HuH-7 (cell line): ENCODE results near the gene TMEM184A.
"Not testable (repeated sequence)": the region's sequence is repeated elsewhere in the genome, so short reads cannot be mapped to it uniquely, and the experiment has no call there.

Experiments
- DNase-seq: peaks from one replicate; pipeline ENCODE4 v3.0.0; 2011; ENCODE audit warnings: low spot score

The TMEM184A gene

DNA sequence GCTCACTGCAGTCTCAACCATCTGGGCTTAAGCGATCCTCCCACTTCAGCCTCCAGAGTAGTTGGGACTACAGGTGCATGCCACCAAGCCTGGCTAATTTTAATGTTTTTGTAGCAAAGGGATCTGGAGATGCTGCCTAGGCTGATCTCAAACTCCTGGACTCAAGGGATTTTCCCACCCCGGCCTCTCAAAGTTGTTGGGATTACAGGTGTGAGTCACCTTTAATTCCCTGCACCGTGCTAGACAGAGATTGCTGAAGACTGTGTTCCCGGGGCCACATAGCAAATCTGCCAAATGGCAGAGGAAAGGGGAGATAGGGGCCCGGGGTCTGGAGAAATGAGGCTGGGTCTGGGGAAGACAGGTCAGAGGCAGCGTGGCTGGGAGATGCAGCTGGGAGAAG is 34.5 kb upstream of the TMEM184A start:
- no peak for DNase-seq

DNA sequence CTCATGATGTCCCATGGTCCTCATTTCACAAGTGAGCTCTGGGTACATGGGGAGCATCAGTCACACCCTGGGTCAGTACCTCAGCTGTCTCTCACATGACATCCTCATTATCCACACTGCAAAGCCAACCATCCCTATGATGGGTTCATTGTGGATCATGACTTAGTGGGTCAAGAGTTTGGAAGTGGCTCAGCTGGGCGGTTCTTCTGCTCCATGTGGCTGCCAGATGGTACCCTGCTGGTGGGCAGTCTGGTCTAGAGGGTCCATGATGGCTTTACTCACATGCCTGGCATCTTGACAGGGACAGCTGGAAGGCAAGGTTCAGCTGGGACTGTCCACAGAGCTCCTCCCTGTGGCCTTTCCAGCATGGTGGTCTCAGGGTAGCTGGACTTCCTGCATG is 33.0 kb upstream of the TMEM184A start:
- DNase-seq: no peak

DNA sequence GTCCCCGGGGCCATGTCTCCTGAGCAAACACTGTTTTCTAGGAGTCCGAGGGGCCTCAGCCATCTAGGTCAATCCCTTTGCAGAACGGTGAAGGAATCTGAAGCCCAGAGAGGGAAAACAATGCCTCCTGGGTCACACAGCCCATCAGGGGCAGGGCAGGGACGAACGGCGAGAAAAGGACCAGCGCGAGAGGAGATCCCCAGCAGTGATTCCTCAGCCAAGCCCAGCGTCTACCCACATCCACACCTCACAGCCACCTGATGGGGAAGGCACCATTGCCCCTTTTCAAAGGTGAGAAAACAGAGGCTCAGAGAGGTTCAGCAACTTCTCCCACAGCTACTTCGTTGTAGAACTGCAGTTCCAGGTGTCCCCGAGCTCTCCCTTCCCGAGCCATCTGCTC is 31.7 kb upstream of the TMEM184A start:
- no peak for DNase-seq

DNA sequence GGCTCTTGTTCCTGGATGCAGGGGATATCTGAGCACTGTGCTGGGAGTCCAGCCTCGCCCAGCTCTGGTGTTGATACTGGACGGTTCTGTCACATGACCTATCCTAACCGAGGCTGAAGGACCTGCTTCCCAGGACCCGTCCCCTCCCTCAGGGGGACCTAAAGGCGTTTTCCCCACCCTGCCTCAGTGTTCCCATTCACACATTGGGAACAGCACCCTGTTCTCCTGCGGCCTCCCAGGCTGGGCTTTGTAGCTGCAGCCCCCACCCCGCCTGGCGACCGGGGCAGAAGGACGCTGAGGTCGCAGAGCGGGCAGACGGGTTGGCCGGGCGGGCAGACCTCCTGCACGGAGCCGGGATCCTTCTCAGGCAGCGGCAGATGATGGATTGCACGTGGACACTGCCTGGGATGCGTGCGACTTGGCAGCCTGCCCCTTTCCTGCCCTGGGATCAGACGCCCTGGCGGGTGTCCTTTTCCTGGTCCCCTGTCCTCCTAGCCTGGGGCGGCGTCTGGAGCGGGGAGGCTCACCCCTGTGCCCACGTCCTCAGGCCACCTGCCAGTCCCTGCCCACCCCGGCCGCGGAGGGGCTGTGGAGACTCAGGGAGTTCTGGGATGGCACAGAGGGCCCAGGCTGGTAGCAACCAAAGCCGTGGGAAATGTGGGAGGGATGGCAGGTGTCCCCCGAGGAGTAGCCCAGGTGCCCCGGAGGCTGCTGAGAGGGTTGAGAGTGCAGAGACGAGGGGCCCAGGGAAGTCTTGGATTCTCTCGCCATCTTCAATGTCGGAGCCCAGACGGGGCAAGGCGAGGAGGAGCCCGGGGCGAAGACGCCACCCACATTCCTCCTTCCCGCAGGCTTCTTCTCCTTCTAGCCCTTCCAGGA is 31.1 kb upstream of the TMEM184A start:
- no peak for DNase-seq

DNA sequence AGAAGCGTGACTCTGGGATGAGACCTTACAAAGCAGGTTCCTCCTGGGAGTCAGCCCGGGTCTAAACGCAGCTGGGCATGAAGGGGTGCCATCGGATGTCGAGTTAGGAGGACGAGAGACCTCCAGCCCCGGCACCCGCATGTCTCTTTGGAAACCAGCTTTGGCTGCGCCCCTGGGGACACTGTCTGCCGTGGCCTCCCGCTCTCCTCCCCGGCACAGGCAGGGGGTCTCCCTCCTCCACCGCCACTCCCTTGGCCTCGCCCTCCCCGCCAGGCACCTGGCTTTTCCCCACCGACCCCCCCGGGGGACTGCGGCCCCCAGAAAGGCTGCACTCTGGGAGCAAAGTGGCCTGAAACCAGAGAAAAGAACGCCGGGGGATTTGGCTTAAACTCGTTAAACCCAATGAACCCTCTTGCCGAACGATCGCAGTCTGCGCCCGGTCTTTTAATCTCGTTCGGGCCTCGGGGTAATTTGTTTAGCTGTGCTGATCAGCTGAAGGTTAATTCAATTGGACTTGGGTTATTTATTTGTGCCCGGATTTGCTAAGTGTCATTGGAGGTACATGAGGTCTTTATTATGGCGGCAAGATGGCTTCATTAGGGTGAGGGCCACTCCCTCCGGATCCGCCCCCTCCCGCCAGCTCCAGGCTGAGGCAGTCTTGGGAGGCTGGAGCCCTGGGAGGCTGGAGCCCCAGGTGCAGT is 30.3 kb upstream of the TMEM184A start:
- no peak for DNase-seq

DNA sequence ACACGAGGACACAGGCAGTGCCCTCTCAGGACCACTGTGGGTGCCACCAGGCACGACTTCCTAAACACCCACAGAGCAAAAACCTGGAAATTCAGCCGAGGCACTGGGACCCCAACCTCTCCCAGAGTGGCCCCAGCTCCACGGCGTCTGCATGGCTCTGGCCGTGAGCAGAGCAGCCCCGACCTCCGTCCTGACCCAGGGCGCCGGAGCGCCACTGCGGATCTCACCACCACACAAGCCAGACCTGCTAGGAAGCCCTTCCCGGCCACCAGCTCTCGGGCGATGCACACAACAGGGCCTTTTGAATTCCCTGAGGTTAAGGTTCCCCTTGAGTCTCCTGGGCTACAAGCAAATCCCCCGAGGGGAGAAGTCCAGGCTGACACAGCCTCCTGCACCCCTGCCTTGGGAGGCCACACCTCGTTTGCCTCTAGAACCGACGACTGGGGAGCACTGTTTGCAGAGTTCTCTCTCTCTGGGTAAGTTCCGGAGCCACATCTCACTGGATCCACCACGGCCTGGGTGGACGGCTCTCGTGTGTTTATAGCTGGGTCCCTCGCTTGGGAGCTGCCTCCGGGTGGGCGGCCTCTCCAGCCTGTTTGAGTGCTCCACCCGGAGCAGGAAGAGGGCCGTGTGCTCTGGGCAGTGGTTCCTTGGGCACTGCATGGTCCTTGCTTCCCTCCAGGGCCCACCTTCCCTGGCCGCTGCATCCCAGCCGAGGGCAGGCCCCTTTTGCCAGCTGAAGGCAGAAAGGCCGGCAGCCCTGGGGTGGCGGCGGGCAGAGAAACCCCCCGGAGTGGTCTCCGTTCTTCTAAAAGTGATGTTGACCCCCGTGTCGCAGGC is 29.4 kb upstream of the TMEM184A start:
- DNase-seq: no peak

DNA sequence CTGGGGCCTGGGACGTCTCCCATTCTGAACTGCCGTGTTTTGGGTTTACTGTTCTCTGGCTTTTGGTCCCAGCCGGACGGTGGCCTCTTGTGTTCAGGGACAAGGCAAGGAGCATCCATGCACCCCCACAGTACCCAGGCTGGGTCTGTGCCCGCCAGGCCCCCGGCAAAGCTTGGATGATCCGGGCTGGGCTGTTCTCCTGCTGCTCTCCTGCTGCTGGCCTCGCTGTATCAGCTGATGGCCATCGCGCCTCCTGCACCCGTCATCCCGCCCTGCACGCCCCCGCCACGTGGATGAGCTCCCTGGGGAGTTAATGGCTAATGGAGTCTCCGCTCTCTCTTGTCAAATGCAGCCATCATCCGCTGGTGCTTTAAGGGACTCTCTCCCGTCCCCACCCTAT is 28.7 kb upstream of the TMEM184A start:
- no peak for DNase-seq

DNA sequence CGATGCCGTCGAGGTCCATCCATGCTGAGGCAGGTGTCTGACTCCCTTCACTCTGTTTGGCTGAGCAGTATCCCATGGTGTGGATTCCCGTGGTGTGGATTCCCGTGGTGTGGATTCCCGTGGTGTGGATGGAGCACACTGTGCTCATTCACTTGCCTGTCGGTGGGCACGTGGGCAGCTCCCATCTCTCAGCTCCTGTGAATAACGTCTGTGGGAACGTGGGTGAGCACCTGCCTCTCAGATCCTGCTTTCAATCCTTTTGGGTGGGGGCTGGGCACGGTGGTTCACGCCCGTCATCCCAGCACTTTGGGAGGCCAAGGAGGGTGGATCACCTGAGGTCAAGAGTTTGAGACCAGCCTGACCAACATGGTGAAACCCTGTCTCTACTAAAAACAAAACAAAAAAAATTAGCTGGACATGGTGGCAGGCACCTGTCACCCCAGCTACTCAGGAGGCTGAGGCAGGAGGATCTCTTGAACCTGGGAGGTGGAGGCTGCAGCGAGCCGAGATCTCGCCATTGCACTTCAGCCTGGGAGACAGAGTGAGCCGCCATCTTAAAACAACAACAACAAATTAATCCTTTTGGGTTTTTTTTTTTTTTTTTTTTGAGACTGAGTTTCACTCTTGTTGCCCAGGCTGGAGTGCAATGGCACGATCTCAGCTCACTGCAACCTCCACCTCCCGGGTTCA is 27.4 kb upstream of the TMEM184A start:
- DNase-seq: not testable (repeated sequence)

DNA sequence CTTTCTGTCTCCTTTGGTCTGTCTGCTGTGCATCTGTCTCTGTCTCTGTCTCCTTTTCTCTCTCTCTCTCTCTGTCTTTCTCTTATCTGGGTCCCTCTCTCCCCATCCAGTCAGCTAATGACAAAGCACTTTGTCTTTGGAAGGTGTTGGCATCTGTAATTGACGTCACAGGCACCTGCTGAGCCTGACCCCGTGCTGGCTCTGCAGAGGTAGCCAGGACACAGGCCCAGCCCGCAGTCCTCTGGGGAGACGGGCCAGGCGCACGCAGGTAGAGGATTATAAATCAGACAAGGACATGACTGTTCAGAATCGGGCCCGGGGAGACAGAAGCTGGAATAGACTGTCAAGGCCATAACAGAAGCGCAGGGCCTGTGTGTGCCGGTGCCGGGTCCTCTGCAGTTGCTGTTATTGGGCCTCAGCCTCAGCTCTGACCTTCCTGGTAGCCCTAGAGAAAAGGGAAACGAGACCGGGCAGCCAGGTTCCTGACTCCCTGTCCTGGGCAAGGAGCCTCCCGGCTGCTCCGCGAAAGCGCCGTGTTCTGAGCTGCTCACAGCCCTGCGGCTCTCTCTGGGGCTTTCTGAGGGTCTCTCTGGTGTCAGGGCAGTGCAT is 24.5 kb upstream of the TMEM184A start:
- DNase-seq: no peak

DNA sequence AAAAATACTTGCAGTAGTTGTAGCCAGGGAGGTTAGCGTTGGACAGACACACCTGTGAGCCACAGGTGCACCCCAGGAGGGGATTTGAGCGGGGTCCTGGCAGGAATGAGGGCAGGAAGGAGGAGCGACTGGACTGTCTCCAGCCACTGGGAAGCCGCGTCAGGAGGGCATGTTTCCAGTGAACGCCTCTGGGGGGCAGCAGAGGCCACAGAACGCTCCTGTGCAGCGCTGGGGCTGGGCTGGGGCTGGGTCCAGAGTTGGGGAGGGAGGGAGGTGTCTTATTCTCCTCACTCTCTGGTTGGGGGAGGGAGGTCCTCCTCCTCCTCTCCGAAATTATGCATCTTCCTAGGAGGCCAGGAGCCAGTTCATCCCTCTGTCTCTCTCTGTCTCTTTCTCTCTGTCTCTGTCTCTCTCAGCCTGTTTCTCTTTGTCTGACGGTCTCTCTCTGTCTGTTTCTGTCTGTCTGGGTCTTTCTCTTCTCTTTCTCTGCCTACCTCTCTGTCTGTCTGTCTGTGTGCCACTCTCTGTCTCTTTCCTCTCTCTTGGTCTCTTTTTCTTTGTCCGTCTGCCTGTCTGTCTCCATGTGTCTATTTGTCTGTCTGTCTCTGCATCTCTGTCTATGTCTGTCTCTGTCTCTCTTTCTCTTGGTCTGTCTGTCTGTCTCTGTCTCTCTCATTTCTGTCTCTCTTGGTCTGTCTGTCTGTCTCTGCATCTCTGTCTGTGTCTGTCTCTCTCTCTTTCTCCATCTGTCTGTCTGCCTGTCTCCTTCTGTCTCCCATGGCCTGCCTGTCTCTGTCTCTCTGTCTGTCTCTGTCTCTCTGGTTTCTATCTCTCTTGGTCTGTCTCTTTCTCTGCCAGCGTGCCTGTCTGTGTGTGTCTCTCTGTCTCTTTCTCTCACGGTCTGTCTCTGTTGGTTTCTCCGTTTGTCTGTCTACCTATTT is 23.7 kb upstream of the TMEM184A start:
- DNase-seq: peak; percentile 94

DNA sequence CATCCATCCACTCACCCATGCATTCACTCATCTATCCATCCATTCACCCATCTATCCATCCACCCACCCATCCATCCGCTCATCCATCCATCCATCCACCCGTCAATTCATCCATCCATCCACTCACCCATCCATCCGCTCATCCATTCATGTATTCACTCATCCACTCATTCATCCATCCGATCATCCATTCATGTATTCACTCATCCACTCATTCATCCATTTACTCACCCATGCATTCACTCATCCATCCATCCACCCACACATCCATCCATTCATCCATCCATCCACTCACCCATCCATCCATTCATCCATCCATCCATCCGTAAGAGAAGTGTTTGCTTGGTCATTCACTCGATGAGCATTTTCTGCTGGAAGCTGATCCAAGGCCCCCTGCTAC is 22.5 kb upstream of the TMEM184A start:
- no peak for DNase-seq

DNA sequence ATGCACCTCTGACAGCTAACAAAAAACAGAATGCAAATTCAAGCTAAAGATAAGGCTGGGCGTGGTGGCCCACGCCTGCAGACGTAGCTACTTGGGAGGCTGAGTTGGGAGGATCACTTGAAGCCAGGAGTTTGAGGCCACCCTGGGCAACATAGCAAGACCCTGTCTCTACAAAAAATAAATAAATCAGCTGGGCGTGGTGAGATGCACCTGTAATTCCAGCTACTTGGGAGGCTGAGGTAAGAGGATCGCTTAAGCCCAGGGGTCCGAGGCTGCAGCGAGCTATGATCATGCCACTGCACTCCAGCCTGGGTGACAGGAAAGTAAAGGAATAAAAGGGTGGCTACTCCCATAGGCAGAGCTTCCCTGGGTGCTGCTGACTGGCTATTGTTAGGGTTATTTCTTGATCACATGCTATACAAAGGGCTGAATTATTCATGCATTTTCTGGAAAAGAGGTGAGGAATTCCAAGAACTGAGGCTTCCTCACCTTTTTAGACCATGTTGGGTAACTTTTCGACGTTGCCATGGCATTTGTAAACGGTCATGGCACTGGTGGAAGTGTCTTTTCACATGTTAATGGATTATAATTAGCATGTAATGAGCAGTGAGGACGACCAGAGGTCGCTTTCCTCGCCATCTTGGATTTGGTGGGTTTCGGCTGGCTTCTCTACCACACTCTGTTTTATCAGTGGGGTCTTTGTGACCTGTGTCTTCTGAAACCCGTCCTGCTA is 20.7 kb upstream of the TMEM184A start:
- no peak for DNase-seq

DNA sequence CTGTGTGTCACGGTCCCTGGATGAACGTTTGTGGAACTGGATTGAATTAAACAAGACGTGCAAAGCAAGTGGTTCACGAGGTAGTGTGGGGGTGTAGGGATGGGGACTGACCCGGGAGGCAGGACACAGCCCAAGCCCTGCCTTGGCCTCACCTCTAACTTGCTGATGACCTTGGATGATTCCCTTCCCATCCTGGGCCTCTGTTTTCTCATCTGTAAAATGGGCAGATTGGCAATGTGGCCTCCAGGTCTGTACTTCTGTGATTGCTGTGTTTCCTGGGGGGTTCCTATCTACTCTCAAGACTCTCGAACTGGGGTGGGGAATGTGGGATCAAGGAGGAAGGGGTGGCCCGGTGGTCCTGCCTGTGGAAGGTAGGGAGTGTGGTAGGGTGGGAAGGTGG is 19.8 kb upstream of the TMEM184A start:
- no peak for DNase-seq

DNA sequence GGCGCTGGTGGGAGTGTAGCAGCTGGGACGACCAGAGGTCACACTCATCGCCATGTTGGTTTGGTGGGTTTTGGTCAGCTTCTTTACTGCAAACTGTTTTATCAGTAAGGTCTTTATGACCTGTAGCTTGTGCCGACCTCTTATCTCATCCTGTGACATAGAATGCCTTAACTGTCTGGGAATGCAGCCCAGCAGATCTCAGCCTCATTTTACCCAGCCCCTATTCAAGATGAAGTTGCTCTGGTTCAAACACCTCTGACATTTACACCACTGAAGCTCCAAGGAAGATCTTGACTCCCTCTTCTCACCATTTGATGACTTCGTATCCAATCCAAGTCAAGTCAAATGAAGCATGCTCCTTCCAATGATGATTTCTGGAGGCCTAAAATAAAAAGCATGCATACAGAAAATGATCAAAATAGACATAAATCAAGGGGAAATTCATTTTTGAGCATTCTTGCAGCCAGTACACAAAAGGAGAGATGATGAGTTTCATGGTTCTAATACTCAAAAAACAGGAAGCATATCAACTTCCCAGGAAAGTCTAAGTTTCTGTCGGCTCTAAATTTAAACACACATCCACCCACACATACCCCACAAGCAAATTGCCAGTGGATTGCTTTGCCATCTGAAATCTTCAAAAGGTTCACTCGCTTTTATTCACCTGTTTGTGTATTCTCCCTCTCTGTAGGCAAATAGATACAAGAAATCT is 16.3 kb upstream of the TMEM184A start:
- DNase-seq: no peak

DNA sequence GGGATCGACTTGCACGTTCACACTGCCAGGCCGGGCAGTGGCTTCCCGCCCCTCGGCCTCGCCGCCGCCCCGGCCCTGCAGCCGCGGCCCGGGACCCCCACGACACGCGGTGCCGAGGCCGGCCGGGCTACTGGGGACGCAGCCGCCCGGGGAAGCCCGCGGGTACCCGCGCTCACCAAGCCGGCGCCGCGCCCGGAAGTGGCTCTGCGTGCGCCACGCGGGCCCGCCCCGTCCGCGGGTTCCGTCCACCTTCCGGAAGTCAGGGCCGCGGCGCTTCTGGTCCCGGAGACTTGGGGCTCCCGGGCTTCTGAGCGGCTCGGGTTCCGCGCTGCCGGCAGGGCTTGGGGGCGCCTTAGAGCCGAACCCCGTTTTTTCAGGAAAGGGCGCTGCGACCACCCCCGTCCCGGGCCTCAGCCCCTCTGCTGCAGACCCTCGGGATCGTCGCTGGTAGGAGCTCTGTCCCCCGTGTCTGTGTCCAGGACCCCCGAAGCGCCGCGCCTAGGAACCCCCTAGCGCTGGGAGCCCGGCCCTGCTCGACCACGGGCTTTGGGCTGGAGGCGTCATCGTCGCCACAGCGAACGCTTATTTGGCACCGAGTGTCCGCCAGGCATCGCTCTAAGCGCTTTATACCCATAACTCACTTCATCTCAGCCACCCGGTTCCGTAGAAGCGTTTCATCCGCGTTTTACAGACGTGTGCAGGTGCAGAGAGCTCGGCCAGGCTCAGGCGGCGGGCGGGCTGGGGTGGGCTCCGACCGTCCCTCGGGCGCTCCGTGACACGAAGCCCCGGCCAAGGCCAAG is 14.0 kb upstream of the TMEM184A start, which contains the start of gene PSMG3:
PSMG3 (minus strand) TSS at position 200 of the 800 bp plus-strand sequence. CDS start 693 bp downstream, outside the sequence.
- peak; percentile 92 for DNase-seq

DNA sequence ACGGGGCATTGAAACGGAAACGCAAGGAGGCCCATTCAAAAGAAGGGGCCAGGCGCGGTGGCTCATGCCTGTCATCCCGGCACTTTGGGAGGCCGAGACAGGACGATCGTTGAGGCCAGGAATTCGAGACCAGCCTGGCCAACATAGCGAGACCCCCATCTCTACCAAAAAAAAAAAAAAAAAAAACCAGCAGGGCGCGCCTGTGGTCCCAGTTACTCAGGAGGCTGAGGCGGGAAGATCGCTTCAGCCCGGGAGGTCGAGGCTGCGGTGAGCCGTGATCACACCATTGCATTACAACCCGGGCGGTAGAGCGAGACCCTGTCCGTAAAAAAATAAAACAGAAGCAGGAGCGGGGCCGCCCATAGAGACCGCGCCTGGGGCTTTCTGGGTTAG is 13.4 kb upstream of the TMEM184A start:
- DNase-seq: no peak

DNA sequence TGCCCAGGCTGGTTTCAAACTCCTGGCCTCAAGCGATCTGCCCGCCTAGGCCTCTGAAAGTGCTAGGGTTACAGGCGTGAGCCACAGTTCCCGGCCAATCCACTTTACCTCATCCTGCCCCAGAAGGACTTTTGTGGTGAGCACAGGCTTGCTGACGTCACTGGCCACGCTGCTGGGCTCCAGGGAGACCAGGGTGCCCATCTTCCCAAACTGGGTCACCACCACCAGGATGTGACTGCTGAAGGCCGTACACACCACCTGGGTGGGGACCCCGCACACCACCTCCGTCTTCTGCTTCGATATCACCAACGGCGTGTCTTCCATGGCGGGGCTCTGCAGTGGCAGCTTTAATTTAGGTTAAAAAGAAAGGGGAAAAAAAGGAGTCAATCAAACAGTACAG is 13.0 kb upstream of the TMEM184A start:
- DNase-seq: no peak

DNA sequence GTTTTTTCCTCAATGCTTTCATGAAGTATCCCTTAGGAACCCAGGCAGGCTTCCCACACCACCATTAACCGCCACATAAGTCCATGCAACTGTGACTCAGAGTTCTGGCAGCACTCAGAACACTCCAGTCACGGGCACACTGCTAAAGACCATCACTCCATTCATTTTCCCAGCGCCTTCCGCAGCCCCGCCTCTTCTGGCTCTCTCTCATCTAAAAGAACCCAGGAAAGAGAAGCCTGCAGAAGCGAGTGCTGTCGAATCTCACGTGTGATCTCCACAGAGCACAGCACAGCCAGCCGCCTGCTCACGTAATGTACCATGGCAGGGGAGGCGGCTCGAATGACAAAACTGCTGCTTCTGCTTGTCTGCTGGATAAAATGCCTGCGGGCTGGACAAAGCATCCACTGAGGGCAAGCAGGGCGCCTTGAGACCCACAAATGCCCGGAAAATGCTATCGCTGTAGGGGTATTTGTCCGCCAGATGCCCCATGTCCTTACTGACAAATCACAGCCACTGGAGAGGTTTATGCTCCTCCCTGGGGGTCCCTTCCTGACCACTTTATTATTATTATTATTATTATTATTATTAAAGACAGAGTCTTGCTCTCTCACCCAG is 12.0 kb upstream of the TMEM184A start:
- DNase-seq: no peak
